Stomach smooth muscle (tissue), 2 donors: ENCODE measurements around the gene HINT1.
"Not testable (repeated sequence)": the region's sequence is repeated elsewhere in the genome, so short reads cannot be mapped to it uniquely, and the experiment has no call there.

Experiments
- H3K27ac ChIP-seq: one replicate; pipeline ENCODE4 v1.7.0; 2013; ENCODE audit warnings: mild to moderate bottlenecking, low read length, inconsistent platforms
- H3K27me3 ChIP-seq, 2 donors: one replicate each; pipeline ENCODE4 v1.7.0; 2013; ENCODE audit warnings: low read length in 2 of 2; ENCODE audit not compliant: insufficient read depth in 2 of 2, control insufficient read depth in 1 of 2
- H3K36me3 ChIP-seq, 2 donors: one replicate each; pipeline ENCODE4 v1.7.0; 2013; ENCODE audit warnings: low read length in 2 of 2; ENCODE audit not compliant: control insufficient read depth in 2 of 2, insufficient read depth in 2 of 2
- H3K4me1 ChIP-seq: one replicate; pipeline ENCODE4 v1.7.0; 2013; ENCODE audit warnings: low read length; ENCODE audit not compliant: control insufficient read depth, insufficient read depth
- H3K4me3 ChIP-seq, 2 donors: one replicate each; pipeline ENCODE4 v1.7.0; 2013; ENCODE audit warnings: low read length in 2 of 2
- H3K9ac ChIP-seq, 2 donors: one replicate each; pipeline ENCODE4 v1.7.0; 2013; ENCODE audit warnings: low read length in 2 of 2, mild to moderate bottlenecking in 1 of 2
- H3K9me3 ChIP-seq, 2 donors: one replicate each; pipeline ENCODE4 v1.7.0; 2013; ENCODE audit warnings: low read length in 2 of 2; ENCODE audit not compliant: control insufficient read depth in 2 of 2
- donor health status: healthy.
- donor health status: Pancreatic carcinoma.

Gene HINT1

GRCh38 chr5:131148835-131149234 is 16.2 kb downstream of the HINT1 start:
- Histone ChIP-seq H3K27me3 (no peaks in the 10 kb centered on the region), H3K27ac (no peak overlapping the region), H3K4me1 (no peaks in the 10 kb centered on the region), H3K9me3 (no peaks in the 10 kb centered on the region), H3K36me3 (no peaks in the 10 kb centered on the region), H3K9ac (no peak overlapping the region), H3K4me3 (no peak overlapping the region)

- Histone ChIP-seq H3K27me3 (no peaks in the 10 kb centered on the region), H3K4me1 (no peaks in the 10 kb centered on the region), H3K9ac (no peak overlapping the region), H3K4me3 (no peak overlapping the region), H3K36me3 (no peaks in the 10 kb centered on the region), H3K27ac (no peak overlapping the region), H3K9me3 (no peaks in the 10 kb centered on the region)
Observed at GRCh38 chr5:131147258-131147657, 17.8 kb downstream of the HINT1 start.

DNA sequence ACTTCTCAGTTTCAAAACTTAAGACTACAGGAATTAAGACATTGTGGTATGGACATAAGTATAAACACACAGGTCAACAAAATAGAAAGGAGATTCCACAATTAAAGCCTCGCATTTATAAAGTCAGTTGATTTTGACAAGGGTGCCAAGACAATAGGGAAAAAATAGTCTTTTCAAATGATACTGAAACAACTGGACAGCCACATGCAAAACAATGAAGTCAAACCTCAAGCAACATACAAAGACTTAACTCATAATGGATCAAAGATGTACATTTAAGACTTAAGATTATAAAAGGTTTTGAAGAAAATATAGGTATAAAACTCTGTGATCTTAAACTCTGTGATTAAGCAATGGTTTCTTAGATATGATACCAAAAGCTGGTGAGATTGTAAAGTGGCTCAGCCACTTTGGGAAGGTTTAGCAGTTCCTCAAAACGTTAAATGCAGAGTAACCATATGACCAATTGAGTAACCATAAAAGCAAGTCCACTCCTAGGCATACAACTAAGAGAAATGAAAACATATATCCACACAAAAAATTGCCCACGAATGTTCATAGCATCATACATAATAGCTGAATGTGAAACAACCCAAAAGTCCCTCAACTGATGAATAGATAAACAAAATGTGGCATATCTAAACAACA is 22.0 kb downstream of the HINT1 start:
- H3K9ac ChIP-seq = no peak overlapping the region
- no peaks in the 10 kb centered on the region for H3K36me3 ChIP-seq
- no peak overlapping the region for H3K27ac ChIP-seq
- H3K9me3 ChIP-seq = no peaks in the 10 kb centered on the region
- no peaks in the 10 kb centered on the region for H3K27me3 ChIP-seq
- H3K4me1 ChIP-seq = no peaks in the 10 kb centered on the region
- H3K4me3 ChIP-seq = no peak overlapping the region

- H3K27ac ChIP-seq = no peak overlapping the region
- no peaks in the 10 kb centered on the region for H3K4me1 ChIP-seq
- H3K36me3 ChIP-seq = no peaks in the 10 kb centered on the region
- H3K27me3 ChIP-seq = no peaks in the 10 kb centered on the region
- H3K9ac ChIP-seq = no peak overlapping the region
- no peaks in the 10 kb centered on the region for H3K9me3 ChIP-seq
- H3K4me3 ChIP-seq = no peak overlapping the region
Observed at GRCh38 chr5:131139321-131139720, 25.7 kb downstream of the HINT1 start.

DNA sequence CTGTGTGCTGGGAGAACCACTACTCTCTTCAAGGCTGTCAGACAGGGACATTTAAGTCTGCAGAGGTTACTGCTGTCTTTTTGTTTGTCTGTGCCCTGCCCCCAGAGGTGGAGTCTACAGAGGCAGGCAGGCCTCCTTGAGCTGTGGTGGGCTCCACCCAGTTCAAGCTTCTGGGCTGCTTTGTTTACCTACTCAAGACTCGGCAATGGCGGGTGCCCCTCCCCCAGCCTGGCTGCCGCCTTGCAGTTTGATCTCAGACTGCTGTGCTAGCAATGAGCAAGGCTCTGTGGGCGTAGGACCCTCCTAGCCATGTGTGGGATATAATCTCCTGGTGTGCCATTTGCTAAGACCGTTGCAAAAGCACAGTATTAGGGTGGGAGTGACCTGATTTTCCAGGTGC is 26.6 kb downstream of the HINT1 start:
- not testable (repeated sequence) for H3K27me3 ChIP-seq, H3K4me3 ChIP-seq, H3K4me1 ChIP-seq, H3K27ac ChIP-seq, H3K9ac ChIP-seq, H3K36me3 ChIP-seq, H3K9me3 ChIP-seq

DNA sequence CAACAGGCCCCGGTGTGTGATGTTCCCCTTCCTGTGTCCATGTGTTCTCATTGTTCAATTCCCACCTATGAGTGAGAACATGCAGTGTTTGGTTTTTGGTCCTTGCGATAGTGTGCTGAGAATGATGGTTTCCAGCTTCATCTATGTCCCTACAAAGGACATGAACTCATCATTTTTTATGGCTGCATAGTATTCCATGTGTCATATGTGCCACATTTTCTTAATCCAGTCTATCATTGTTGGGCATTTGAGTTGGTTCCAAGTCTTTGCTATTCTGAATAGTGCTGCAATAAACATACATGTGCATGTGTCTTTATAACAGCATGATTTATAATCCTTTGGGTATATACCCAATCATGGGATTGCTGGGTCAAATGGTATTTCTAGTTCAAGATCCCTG is 32.0 kb downstream of the HINT1 start:
- not testable (repeated sequence) for H3K27me3 ChIP-seq, H3K4me1 ChIP-seq, H3K4me3 ChIP-seq, H3K36me3 ChIP-seq, H3K9ac ChIP-seq, H3K9me3 ChIP-seq, H3K27ac ChIP-seq

DNA sequence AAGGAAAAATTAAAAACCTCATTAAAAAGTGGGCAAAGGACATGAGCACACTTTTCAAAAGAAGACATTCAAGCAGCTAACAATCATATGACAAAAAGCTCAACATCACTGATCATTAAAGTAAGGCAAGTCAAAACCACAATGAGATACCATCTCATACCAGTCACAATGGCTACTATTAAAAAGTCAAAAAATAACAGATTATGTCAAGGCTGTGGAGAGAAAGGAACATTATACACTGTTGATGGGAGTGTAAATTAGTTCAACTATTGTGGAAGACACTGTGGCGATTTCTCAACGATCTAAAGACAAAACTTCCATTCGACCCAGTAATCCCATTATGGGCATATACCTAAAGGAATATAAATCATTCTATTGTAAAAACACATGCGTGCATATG is 35.8 kb downstream of the HINT1 start:
- Histone ChIP-seq H3K9me3 (peaks cover 0 to 3% of the 10 kb centered on the region in 2 donors), H3K4me3 (no peak overlapping the region), H3K27me3 (no peaks in the 10 kb centered on the region), H3K27ac (no peak overlapping the region), H3K4me1 (no peaks in the 10 kb centered on the region), H3K36me3 (no peaks in the 10 kb centered on the region), H3K9ac (no peak overlapping the region)

DNA sequence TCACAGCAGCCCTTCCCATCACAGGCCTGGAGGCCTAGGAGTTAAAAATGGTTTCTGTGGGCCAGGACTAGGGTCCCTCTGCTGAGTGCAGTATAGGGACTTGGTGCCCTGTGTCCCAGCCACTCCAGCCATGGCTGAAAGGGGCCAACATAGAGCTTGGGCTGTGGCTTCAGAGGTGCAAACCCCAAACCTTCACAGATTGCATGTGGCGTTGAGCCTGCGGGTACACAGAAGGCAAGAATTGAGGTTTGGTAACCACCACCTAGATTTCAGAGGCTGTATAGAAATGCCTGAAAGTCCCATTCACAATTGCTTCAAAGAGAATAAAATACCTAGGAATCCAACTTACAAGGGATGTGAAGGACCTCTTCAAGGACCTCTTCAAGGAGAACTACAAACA is 37.8 kb downstream of the HINT1 start:
- not testable (repeated sequence) for H3K27me3 ChIP-seq, H3K27ac ChIP-seq, H3K9me3 ChIP-seq, H3K4me1 ChIP-seq, H3K36me3 ChIP-seq, H3K9ac ChIP-seq, H3K4me3 ChIP-seq

DNA sequence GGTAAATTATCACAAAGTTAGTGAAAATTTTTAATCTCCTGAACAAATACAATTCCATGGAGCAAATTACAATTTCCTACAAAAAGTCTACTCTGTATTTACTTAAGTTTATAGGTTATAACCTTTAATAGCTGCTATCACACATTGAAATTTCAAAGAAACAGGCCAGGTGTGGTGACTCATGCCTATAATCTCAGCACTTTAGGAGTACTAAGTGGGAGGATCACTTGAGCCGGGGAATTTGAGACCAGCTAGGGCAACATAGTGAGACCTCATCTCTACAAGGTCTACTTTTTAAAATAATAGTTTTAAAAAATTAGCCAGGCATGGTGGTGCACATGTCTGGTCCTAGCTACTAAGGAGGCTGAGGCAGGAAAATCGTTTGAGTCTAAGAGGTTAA is 50.3 kb downstream of the HINT1 start:
- no peaks in the 10 kb centered on the region for H3K27me3 ChIP-seq
- no peak overlapping the region for H3K9ac ChIP-seq
- H3K4me3 ChIP-seq = no peak overlapping the region
- H3K4me1 ChIP-seq = no peaks in the 10 kb centered on the region
- H3K9me3 ChIP-seq = no peaks in the 10 kb centered on the region
- H3K27ac ChIP-seq = no peak overlapping the region
- H3K36me3 ChIP-seq = no peaks in the 10 kb centered on the region

DNA sequence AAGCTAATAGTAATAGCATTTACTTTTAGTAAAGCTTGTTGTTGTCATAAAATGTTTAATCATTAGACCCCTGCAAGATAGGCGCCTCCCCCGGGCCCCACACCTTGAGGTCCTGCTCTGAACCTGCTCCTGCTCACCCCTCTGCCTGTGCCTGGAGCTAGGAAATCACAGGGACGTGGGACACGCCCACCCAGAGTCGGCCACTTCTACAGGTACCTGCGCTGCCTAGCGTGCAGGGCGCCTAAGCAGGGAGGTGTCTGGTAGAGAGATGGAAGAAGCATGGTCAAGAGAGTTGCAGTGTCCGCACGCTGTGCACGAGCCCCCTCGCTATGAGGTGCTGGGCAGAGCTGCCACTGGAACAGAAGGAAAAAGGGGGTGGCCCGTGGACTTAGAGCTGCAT is 52.6 kb downstream of the HINT1 start:
- Histone ChIP-seq H3K4me3 (no peak overlapping the region), H3K9me3 (no peaks in the 10 kb centered on the region), H3K4me1 (no peaks in the 10 kb centered on the region), H3K27ac (no peak overlapping the region), H3K9ac (no peak overlapping the region), H3K36me3 (no peaks in the 10 kb centered on the region), H3K27me3 (no peaks in the 10 kb centered on the region)

- H3K36me3 ChIP-seq = no peaks in the 10 kb centered on the region
Observed at GRCh38 chr5:131110256-131110594, 54.8 kb downstream of the HINT1 start.

More at GRCh38 chr5:131110256-131110594, 54.8 kb downstream of the HINT1 start:
- Histone ChIP-seq H3K4me1 (no peaks in the 10 kb centered on the region), H3K9ac (no peak overlapping the region), H3K27ac (no peak overlapping the region), H3K9me3 (no peaks in the 10 kb centered on the region), H3K4me3 (no peak overlapping the region), H3K27me3 (no peaks in the 10 kb centered on the region)
